GM10847 (cell line): ENCODE measurements around the gene NCOA5.

Source experiments
- POLR2A ChIP-seq: IDR thresholded peaks from 2 replicates; pipeline ENCODE4 v1.6.1; 2011; ENCODE audit not compliant: insufficient read length; ENCODE audit errors: extremely low read depth

The NCOA5 gene

GRCh38 chr20:46108976-46109375 is 19.2 kb upstream of the NCOA5 start:
- no peak for TF ChIP-seq POLR2A

DNA sequence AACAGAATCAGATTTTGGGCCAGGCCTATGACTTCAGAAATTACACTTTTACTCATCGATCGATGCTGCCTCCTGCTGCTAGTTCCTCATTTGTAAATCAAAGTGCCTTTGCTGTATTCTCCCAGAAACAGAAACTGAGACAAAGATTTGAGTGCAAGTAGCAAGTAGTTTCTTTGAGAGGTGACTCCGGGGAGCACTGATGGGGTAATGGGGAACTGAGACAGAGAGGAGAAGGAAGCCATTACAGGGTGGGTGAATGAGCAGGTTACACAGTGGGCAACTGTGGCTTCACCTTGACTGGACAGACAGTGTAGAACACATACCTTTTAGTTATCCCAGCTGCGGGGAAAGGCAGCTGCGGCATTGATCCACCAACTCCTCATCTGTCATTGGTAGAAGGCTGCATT is 18.7 kb upstream of the NCOA5 start:
- no peak for TF ChIP-seq POLR2A

DNA sequence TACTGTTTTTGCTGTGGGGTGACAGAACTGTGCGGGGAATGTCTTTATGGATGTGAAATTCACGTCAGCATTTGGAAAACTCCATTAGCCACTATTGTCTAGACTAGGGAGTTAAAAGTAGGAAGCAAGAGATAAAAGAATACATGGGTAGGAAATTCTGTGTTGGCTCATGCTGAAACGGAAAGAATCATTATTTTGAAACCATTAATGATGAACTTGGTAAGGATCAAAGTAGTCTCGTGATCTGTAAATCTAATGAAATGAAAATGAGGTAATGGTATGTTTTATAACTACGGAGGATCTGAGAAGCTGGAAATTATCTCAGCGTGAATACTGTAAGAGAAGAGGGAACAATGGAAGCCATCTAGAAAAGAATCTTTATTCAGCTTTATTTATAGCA is 17.3 kb upstream of the NCOA5 start:
- no peak for TF ChIP-seq POLR2A

- TF ChIP-seq POLR2A = no peak
Measured at GRCh38 chr20:46104262-46104661, 14.5 kb upstream of the NCOA5 start.

DNA sequence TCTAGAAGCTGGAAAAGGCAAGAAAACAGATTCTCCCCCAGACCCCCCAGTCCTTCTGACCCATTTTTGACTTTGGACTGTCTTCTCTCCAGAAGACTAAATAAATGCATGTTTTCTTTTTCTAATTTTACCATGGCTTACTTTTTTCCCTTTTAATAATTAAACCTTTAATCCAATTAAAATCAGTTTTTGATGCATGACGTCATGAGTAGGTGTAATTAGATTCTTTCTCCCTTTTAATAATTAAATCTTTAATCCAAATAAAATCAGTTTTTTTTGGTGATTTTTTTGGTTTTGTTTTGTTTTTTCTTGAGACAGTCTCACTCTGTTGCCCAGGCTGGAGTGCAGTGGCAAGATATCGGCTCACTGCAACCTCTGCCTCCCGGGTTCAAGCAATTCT is 13.2 kb upstream of the NCOA5 start:
- no peak for TF ChIP-seq POLR2A

DNA sequence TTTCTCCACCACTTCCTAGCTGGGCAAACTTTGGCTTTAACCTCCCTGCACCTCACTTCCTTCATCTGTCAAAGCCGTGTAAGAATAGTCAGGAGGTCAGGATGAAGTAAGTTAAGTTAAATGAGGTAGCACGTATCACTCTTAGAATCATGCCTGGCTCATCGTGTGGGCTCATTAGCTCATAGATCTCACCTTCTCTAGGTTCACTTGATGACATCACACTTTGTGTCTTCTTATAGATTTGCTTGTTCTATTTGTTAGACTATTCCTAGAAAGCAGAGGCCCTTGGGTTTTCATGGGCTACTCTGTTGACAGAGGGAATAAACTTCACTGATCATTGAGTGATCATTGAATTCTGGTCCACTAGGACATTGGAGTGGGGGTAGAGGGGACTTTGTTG is 12.2 kb upstream of the NCOA5 start:
- TF ChIP-seq POLR2A = no peak

GRCh38 chr20:46100988-46101387 is 11.2 kb upstream of the NCOA5 start:
- TF ChIP-seq POLR2A = no peak

GRCh38 chr20:46099491-46100287 is 9.9 kb upstream of the NCOA5 start:
- TF ChIP-seq POLR2A = no peak

GRCh38 chr20:46093531-46093930 is 3.8 kb upstream of the NCOA5 start:
- TF ChIP-seq POLR2A = no peak

- TF ChIP-seq POLR2A = no peak
Measured at GRCh38 chr20:46089167-46089416, 670 bp downstream of the NCOA5 start.

DNA sequence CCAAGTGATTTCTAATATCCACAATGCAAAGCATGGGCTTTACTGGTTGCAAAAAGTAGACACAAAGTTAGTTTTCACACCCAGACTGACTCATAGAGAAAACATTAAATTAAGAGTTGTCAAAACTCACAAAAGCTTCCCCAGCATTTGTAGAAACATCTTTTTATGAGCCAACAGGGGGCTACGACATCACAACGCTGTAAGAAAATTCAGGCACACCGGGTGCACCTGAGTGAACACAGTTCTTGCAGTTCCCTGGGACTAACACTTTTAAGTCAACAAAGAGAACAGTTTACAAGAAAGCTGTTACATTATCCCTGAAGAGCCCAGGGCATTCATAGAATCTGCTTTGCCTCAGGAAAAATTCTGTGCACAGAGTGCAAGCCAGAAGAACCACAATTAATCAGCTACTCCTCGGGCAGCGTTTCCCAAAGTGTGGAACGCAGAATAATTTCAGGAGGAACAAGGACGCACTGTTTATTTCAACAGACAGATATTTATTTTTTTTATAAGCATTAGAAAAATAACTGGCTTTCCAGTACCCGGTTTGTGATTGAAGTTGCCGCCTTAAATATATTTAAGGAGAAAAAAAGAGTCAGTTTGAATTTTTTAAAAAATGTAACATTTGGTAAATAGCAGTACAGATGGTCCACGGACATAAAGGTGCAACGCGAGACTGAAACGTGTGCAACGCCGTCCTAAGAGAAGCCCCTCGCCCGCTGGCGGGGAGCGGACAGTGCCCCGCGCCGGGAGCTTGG is 1.2 kb downstream of the NCOA5 start:
- no peak for TF ChIP-seq POLR2A

DNA sequence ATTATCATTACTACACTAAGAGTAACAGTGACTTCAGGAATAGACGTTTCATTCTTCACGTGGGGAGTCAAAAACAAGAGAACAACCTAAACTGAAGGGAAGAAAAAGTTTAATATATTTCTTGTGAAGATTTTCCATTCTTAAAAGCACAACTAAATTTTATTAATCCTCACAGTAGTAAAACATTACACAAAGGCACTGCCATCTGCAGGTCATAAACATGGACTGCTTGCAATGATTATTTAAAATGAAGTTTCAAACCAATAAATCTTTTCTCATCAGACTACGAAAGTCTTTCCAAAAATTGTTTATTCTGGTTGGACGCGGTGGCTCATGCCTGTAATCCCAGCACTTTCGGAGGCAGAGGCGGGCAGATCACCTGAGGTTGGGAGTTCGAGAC is 2.6 kb downstream of the NCOA5 start:
- TF ChIP-seq POLR2A = no peak

- TF ChIP-seq POLR2A = no peak
Measured at GRCh38 chr20:46085179-46085851, 4.4 kb downstream of the NCOA5 start.

- TF ChIP-seq POLR2A = no peak
Measured at GRCh38 chr20:46084805-46085178, 5.0 kb downstream of the NCOA5 start.

- no peak for TF ChIP-seq POLR2A
Measured at GRCh38 chr20:46083531-46084061, 6.2 kb downstream of the NCOA5 start.

DNA sequence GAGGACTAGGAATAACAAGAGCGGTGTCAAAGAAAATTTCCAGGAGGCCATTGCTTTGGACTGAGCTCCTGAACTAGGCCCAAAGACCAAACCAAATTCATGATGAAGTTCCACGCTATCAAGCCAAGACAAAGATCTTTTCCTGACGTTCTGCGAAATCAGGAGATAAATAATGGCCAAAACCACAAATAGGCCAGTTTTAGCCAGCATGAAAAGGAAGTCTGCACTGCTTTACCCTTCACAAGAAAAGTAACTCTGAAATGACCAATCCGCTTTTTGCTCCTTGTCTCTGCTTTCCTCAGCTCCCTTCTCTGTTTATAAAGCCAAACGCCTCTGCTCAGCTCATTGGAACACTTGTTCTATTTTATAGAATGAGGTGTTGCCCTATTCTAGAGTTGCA is 6.7 kb downstream of the NCOA5 start:
- TF ChIP-seq POLR2A = no peak

DNA sequence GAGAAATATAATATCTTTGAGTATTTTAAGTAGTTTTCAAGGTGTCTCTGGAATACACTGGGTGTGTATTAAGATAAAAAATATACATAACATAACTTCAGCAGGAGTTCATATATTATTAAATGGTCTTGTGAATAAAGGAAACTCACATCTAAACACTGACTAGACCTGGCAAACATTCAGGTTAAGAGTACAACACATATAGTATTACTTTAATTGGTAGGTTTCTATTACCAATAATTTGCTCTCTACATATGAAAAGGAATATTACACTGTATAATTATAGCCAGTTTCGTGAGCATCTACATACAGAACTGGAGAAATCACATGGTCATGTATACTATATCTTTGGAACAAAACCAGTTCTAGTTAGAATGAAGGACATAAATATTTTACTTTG is 8.7 kb downstream of the NCOA5 start:
- no peak for TF ChIP-seq POLR2A

GRCh38 chr20:46078954-46079353 is 10.8 kb downstream of the NCOA5 start:
- TF ChIP-seq POLR2A = no peak
